GM18498 (cell line): ENCODE results near the gene TAF1L.
A peak's percentile ranks its signal among the peaks of the same experiment; 100 is the strongest.
"Not testable (repeated sequence)": the region's sequence is repeated elsewhere in the genome, so short reads cannot be mapped to it uniquely, and the experiment has no call there.

Source experiments
- ATAC-seq: cut with Tn5 transposase; IDR thresholded peaks from one replicate; pipeline ENCODE4 v1.9.1; 2021; ENCODE audit warnings: mild to moderate bottlenecking, moderate library complexity; ENCODE audit not compliant: unreplicated experiment

TAF1L gene

GRCh38 chr9:32635362-32635761, at the start of gene TAF1L:
TAF1L (minus strand) TSS chr9:32635669; CDS start chr9:32635579, 90 bp downstream.
- ATAC-seq = no peak

- no peak for ATAC-seq
These were observed 46.3 kb upstream of the TAF1L start for GRCh38 chr9:32681751-32682150.

- no peak for ATAC-seq
These were observed 42.5 kb upstream of the TAF1L start for GRCh38 chr9:32677931-32678330.

- ATAC-seq = no peak
These were observed 37.0 kb upstream of the TAF1L start for GRCh38 chr9:32672469-32672868.

GRCh38 chr9:32671333-32671732, 35.9 kb upstream of the TAF1L start:
- ATAC-seq = no peak

GRCh38 chr9:32665101-32665500, 29.6 kb upstream of the TAF1L start:
- ATAC-seq = no peak

GRCh38 chr9:32663741-32664140, 28.3 kb upstream of the TAF1L start:
- ATAC-seq = no peak

- no peak for ATAC-seq
These were observed 12.2 kb upstream of the TAF1L start for GRCh38 chr9:32647671-32648070.

- no peak for ATAC-seq
These were observed 9.2 kb upstream of the TAF1L start for GRCh38 chr9:32644698-32645097.

GRCh38 chr9:32633151-32633550, 2.3 kb downstream of the TAF1L start:
- not testable (repeated sequence) for ATAC-seq

GRCh38 chr9:32631991-32632390, 3.5 kb downstream of the TAF1L start:
- no peak for ATAC-seq

GRCh38 chr9:32627394-32627954, 8.0 kb downstream of the TAF1L start:
- no peak for ATAC-seq

- no peak for ATAC-seq
These were observed 10.1 kb downstream of the TAF1L start for GRCh38 chr9:32625320-32625719.

- ATAC-seq = no peak
These were observed 12.5 kb downstream of the TAF1L start for GRCh38 chr9:32622948-32623347.

- no peak for ATAC-seq
These were observed 17.2 kb downstream of the TAF1L start for GRCh38 chr9:32618261-32618660.

GRCh38 chr9:32606811-32607210, 28.7 kb downstream of the TAF1L start:
- no peak for ATAC-seq

GRCh38 chr9:32603914-32604852, 31.3 kb downstream of the TAF1L start:
- ATAC-seq = peak; percentile 48

- ATAC-seq = not testable (repeated sequence)
These were observed 36.4 kb downstream of the TAF1L start for GRCh38 chr9:32599021-32599420.

- no peak for ATAC-seq
These were observed 38.5 kb downstream of the TAF1L start for GRCh38 chr9:32596936-32597335.

- ATAC-seq = no peak
These were observed 39.2 kb downstream of the TAF1L start for GRCh38 chr9:32596096-32596865.

- ATAC-seq = no peak
These were observed 44.6 kb downstream of the TAF1L start for GRCh38 chr9:32590898-32591297.

- ATAC-seq = no peak
These were observed 45.0 kb downstream of the TAF1L start for GRCh38 chr9:32590476-32590875.
